Dedifferentiated amniotic fluid mesenchymal stem cell (primary cell): ENCODE measurements around the gene PLCB1.
"Not testable (repeated sequence)": the region's sequence is repeated elsewhere in the genome, so short reads cannot be mapped to it uniquely, and the experiment has no call there.

Experiments used
- DNase-seq: peaks from one replicate; pipeline ENCODE4 v3.0.0-alpha.2; 2016; ENCODE audit errors: extremely low spot score

PLCB1 gene

DNA sequence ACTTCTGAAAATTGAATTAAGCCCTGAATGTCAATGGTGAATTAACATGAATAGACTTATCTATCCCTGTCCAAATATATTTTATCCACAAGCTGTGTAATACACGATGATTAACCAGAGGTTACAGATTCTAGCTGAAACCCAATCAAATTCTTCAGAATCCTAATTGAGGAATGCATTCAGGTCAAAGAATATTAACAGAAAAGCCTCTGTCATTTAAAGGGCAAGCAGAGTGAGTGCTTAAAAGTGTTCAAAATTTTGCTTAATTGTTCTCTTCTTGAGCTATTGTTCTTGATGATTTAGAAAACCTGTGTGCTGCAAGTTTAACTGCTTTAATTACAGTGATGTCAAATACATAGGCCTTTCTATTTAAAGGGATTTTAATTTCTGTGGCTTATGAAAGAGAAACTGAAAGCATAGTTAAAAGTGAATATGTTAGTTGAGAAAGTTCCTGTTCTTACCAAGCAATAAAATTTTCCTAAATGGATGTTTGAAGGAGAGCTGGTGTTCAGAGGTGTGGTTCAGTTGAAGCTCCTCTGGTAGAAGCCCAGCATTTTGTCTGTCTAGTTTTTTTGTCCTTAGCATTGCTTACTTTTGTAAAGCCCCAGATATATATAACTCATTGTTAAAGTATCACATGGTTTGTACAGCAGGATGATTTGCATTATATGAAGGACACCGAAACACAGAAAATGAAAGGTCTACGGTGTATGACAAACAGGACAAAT lies 470.5 kb downstream of the PLCB1 start:
- no peak for DNase-seq

DNA sequence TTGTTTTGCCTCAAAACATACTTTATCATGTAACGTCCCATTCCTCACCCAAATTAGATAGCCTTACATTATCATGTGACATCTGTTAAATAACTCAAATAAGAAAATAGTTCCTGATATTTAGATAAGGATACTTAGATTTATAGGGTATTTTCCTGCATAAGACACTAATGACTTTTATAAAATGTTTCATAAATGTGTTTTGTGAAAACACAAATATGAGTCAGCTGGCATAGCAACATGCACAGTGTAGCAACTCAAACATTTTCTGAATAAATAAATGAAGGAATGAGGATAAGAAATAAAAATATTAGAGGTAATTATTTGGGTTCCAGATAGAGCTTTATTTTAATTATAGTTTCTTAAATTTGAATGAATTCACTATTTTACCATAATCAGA lies 476.4 kb downstream of the PLCB1 start:
- no peak for DNase-seq

DNA sequence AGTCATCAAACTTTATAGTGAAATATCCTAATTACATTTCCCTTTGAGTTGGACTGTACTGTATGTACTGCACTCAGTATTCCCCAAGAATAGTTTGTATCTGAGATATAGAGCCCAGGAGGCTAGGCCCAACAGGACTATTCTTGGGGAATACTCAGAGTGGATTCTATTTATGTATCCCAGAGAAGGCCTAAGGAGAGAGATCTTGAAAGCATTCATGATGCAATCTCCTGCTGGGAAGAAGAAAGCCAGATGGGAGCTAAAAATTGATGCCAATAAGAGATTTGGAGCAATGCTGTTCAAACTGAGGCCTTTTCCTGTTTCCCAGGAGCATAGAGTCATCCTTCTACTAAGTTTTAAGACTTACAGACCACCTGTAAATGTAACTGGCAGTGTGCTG lies 484.7 kb downstream of the PLCB1 start:
- peak; percentile 76 for DNase-seq

DNA sequence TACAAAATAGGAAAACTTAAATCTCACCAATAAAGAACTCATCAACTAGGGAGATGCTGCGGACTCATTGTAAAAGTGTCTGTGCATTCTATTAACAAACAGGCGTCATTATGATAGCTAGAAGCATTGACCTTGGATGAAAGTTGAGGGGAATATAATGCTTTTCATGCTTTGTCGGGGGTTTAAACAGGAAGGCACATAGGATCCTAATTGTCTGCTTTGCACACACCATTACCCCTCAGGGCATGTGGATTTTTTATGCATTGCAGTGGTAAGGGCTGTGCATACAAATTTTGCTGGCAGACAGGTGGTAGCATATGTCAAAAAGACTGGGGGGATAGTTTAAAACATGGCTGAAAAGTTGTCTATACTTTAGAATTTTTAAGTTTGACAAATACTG lies 488.9 kb downstream of the PLCB1 start:
- DNase-seq, result no peak

DNA sequence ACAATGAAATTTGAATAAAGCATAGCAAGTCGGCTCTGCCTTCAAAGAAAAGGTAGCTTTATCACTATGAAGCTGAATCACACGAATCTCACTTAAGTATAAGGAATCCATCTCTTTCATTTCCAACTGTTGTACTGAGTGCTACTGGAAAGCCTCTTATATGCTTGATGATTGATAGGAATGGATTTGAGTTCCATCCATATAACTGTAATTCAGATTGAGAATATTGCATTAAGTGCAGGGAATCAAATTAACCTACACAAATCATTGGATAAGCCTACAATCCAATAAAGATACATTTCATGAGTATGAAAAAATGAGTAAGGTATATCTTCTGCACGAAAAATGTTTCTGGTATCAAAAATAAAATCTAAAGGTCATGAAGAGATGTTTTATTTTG lies 492.0 kb downstream of the PLCB1 start:
- no peak for DNase-seq

DNA sequence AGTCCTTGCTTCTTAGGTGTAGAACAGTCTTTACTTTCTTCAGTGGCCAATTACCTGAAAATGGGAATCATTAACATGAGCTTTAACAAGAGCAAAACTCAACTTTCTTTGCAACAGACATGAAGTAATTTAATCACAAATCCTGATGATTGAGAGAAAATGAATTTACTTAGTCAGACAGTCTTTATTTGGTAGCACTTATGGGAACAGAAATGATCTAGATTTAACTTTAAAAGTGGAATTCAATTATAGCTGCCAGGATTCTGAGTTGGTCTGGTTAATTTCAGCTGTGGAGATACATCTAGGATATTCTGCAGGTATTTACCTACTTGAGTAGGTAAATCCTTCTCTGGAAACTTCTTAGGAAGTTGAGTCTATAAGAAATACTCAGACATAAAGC lies 492.6 kb downstream of the PLCB1 start:
- no peak for DNase-seq

DNA sequence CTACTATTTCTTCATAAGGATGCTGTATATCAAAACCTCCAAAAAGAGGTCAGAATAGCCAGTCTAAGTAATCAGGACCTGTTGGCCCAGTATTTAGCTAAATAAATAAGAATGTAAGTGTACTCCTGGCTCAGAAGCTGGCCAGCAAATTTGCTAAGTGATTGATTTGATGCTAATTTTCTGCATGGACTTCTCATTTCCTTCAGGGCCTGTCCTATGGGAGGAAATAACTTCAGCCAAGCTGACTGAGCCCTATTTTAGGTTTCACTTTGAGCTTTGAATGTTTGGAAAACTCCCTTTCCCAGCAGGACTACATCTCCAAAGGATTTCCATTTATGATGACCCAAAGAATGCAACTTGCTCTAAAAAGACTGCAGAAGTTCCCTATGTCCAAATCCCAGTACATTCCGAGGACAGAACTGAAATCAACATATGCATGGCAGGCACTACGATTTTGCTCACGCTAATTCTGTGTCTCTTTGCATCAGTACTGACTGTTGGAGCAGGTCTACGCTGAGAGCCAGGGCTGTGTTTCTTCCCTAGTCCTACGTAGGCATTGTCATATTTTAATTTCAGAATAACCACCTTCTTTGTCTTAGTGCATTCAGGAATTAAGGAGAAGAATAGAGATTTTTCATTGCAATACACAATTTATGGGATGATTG lies 495.4 kb downstream of the PLCB1 start:
- no peak for DNase-seq

DNA sequence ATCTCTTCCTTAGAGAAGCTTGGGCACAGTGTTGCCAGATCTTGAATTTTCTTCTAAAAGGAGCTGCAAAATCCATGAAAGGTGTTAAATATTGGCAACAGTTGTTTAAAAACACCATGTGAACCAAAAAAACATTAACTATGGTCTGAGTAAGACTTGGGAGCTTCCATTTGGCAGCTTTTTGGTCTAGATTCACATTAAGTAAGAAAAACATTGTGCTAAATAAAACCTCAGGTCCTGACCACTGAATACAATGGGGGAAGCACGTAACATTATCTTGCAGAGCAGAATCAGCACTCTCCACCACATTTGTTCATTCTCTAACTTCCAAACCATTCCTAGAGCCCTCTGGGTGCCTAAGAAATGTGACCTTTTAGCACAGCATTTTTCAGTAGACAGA lies 499.2 kb downstream of the PLCB1 start:
- DNase-seq, result no peak

DNA sequence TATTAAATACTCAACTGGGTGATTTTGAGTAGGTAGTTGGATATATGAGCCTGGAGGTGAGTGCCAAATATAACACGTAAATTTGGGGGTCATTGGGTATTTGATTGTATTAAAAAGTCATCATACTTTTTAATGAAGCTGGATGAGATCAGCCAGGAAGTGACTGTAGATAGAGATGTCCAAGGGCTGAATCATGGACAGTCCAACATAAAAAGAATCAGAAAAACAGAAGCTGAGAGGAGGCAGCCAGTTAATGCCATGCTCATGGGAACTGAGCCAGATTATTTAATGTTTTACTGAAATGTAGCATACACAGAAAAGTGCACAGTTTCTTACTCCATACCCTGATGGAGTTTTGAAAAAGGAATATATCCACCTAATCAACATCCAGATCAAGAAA lies 501.3 kb downstream of the PLCB1 start:
- no peak for DNase-seq

DNA sequence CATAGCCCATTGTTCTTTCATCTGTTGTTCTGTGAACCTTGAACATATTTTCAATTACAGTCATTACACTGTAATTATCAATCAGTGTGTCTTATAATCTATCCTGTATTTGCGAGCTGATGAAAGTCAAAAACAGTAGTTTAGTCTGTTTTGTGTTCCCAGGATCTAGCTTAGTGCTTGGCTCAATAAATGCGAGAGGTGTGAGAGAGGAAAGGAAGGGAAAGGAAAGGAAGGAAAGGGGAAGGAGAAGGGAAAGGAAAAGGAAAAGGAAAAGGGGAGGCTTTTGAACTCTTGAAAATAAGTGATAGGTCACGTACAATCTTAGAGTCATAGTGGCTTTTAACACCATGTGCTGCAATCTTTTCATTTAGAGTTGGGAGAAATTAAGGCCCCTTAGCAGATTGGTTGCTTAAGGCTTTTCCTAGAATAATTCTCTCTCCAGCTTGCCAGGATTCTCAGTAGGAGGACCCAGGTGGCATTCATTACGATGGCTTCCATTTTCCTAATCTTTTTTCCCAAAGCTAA lies 503.0 kb downstream of the PLCB1 start:
- DNase-seq, result no peak

DNA sequence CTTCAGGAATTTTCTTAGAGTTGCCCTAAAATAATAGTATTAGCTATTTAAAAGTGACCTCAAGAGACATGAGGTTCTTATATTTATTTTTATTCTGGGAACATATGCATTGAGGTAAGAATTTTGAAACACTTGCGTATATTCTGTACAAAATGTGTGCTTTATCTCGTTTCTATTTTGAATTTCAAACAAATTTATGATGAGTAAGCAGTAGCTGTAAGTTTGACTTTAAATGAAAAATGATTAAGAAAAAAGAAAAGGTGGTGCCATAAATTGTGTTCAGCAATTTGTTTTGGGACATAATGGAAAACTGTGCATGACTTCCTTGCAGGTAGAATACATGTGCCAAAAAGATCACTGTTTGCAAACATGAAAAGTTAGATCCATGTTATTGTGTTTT lies 503.8 kb downstream of the PLCB1 start:
- no peak for DNase-seq

DNA sequence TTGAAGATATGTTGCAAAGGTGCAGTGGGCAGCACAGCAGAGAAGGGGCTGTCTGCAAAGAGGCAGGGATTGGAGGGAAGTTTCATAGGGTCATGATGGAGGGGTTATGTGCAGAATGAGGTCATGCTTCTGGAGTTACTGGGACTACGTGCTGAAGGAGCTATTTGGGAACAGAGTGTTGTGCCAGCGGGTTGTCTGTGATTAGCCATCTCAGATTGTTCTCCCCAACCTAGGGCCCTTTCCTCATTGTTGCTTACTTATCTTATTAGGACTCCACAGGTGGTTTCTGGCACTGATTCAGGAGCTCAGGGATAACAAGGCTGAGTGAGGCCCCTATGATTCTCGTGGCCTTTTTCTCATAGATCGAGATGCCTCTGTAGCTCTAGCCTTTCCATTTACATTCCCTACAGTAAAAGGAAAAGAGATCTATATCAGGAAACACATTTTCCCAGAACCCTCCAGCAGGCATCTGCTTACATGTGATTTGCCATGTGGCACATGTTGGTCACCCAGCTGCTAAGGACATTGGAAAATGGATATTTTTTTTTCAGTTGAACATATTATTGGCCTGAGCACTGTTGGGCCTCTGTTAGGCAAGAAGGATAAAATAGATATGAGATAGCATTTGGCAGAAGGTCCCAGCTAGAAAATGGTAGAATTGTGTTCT lies 507.2 kb downstream of the PLCB1 start:
- DNase-seq, result no peak

DNA sequence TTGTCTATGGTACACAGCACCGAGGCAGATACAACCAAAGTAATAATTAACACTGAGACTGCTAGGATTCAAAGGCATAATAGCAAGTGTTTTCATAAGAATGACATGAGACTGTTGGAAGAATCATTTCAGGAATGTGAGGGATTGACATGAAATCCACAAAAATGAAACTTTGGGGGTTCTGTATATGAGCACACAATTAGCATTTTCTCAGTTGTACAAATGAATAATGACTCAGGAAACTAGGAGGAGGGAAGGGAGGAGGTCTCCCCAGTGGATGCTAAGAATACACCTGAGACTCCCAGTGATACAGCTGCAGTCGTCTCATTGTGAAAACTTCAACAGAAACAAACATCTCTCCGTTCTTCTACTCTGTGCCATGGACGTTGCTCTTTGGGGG lies 508.4 kb downstream of the PLCB1 start:
- no peak for DNase-seq

DNA sequence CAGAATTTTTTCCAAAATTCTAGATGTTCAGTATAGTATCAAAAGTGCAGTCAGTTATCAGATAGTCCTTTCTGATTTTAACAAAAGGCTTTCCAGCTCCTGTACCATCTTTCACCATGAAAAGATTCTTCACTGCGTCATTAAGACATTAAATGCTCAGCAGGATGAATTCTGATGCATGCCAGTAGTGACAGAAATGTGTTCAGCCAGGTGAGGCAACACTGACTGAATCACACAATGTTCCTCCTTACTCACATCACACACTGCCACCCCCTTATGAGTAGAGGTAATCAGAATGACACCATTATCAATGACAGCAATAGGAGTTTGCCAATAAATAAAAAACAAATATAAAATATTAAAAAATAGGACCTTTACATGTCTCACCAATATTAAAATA lies 510.2 kb downstream of the PLCB1 start:
- no peak for DNase-seq

DNA sequence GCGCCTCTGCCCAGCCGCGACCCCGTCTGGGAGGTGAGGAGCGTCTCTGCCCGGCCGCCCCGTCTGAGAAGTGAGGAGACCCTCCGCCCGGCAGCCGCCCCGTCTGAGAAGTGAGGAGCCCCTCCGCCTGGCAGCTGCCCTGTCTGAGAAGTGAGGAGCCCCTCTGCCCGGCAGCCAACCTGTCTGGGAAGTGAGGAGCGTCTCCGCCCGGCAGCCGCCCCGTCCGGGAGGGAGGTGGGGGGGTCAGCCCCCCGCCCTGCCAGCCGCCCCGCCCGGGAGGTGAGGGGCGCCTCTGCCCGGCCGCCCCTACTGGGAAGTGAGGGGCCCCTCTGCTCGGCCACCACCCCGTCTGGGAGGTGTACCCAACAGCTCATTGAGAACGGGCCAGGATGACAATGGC lies 512.4 kb downstream of the PLCB1 start:
- DNase-seq, result not testable (repeated sequence)

DNA sequence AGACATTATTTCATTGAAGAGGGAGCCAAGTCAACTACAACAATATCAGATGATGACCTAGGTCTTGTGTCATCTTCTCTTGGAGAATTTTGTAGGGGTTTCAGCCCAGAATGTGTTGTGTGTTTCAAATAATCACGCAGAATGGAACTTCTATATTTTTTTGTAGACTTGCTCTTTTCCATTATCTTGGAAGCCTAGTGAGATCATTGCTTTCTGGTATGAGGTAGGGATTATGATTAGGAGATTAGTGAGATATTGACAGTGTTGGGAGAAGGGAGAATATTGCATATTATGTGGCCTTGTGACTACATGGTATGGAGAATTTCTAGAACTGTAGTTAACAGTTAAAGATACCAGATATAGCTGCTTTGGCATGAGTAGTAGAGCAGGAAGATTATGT lies 513.3 kb downstream of the PLCB1 start:
- DNase-seq, result no peak

DNA sequence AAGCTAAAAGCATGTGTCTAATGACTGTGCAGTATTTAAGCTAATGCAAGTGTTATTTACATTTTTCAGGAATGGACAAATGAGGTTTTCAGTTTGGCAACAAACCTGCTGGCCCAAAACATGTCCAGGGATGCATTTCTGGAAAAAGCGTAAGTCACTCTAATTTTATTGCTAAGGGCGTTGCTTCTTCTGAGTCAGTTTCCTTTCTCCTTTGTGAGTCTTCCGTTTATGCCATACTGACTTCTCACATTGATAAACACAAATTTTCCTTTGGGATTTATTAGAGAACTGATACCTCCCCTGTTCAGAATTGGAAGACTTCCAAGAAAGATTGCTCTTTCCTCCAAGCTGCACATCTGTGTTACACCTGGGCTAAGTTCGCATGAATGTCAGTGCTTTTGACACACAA lies 514.0 kb downstream of the PLCB1 start:
- no peak for DNase-seq

DNA sequence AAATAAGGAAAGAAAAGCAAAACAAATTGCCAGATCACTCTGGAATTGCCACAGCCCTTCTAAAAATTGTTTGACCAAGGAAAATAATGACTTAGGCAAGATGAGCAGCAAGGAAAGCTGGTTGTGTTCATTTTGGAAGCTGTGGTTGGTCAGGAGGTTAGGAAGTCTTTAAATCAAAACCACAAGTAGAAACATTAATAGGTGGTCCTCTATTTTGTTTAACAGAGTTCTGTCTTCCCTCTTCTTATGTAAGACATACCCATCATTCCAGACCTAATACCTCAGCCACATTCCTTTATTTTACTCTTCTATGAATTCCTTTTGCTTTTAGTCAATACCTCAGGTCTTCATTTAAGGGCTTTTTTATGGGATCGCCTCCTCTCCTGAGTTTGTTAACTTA lies 514.6 kb downstream of the PLCB1 start:
- DNase-seq, result no peak

DNA sequence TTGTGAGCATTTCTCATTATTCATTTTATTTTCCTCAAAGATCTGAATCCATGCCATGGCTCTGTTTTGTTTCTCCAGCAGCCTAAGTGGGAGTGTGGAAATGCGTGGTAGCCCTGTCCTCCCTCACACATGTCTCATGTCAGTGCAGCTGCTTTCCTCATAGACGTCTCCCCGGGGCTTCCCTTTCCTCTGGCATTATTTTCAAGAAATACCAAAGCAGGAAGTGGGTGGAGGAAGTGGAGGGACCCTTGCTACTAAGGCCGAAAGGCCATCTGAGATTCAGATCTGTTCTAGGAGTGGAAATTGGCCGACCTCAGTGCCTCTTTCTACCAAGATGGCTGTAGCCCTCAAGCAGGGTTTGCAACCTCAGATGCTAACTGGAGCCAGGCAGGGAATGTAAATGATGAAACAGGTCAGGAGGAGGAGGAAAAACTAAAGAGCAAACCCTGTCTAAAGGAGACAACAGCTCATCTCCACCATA lies 515.9 kb downstream of the PLCB1 start:
- DNase-seq, result no peak

DNA sequence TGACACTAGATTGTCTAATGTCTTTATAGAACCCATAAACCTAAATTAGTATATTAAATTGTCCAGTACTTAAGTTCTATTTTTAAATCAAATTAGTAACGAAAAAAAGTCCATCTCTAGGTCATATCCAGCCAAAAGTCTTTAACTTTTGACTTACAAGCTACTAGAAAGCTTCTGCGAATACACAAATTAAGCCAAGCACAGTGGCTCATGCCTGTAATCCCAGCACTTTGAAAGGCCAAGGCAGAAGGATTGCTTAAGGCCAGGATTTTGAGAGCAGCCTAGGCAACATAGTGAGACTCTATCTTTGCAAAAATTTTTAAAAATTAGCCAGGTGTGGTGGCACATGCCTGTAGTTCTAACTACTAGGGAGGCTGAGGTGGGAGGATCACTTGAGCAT lies 516.4 kb downstream of the PLCB1 start:
- no peak for DNase-seq

DNA sequence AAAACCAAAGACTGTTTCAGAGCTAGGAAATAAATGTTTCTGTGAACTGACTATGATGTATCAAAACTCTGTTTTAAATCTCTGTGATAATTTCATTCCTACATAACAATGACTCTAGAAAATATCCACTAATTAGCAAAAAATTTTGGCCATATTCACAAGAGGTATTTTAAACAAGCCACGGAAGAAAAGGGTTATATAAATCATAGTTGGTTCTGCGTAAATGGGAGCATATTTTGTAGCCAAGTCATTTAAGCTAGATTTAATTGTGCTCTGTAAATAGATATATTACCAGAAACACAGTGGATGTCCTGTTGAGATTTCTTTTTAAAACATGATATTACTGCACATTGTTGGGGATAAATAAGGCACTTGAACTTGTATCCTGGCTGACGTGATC lies 520.3 kb downstream of the PLCB1 start:
- no peak for DNase-seq

DNA sequence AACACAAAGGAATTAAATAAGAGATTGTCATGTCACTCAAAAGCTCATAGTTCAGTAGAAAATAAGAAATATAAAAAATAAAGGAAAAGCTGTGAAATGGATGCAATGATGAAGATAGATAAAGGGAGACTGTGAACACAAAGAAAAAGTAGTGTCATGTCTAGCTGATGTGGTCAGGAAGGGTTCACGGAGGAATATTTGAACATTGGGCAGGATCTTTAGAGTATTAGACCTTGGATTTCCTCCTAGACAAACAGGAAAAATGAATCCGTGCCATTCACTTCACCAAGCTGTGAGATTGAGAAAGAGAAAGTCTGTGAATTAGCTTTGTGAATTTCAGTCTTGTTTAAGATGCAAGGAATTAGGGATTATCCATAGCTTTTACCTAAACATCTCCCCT lies 522.4 kb downstream of the PLCB1 start:
- no peak for DNase-seq

DNA sequence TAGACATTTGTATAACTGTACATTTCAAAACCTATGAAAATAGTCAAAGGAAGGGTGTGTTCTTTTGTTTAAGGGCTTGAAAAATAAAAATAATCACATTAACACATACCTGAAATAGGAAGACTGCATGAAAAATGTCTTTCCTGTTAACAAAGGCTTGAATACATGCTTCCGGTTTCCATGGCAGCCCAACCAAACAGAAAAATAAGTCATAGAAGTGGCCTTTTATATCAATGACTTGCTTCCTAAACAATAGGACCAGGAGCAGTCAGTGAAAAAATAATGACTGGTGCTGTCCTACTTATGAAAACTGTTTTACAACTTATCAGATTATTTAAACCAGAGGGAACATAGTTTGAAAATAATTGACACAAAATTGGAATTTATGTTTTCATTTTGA lies 524.3 kb downstream of the PLCB1 start:
- no peak for DNase-seq
